ENCODE data around the gene NRIP2. TPM values are rescaled to one million over a fixed set of nuclear protein-coding genes. Genes with fewer than 3 reads are reported as not detected.

The NRIP2 gene
- total RNA-seq, 3 donors from 2014 or later (not counting 1 experiment from before 2014, with no cell fraction given) = not detected

DNA sequence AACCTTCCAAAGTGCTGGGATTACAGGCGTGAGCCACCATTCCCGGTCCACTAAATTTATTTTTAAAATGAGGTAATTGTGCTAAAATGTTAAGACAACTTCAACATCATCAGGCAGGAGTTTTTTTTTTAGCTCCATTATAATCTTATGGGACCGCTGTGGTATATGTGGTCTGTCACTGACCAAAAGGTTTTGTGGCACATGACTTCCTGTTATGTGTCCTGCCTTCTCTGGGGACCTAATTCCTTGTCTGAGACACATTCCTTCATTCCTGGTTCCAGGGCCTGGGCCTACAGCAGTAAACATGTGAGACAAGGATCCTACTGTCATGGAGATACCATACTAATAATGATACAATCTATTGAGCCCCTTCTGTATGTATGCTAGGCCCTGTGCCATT is 17.1 kb upstream of the NRIP2 start:
- intact Hi-C loops (cut with micrococcal nuclease) = no loop called here
- peaks cover 0 to 5% of the 10 kb centered on the region in 2 donors for H3K4me1 Mint-ChIP-seq
- TF ChIP-seq, protein P1, sequence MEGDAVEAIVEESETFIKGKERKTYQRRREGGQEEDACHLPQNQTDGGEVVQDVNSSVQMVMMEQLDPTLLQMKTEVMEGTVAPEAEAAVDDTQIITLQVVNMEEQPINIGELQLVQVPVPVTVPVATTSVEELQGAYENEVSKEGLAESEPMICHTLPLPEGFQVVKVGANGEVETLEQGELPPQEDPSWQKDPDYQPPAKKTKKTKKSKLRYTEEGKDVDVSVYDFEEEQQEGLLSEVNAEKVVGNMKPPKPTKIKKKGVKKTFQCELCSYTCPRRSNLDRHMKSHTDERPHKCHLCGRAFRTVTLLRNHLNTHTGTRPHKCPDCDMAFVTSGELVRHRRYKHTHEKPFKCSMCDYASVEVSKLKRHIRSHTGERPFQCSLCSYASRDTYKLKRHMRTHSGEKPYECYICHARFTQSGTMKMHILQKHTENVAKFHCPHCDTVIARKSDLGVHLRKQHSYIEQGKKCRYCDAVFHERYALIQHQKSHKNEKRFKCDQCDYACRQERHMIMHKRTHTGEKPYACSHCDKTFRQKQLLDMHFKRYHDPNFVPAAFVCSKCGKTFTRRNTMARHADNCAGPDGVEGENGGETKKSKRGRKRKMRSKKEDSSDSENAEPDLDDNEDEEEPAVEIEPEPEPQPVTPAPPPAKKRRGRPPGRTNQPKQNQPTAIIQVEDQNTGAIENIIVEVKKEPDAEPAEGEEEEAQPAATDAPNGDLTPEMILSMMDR (IDR thresholded peaks at IDR 0.05) = no peak
- Histone ChIP-seq H3K36me3 (ENCODE audit: control insufficient read depth, insufficient read depth, low read length) (no peaks in the 10 kb centered on the region), H3K4me3 (ENCODE audit: low read length) (no peak overlapping the region), H3K4me1 (ENCODE audit: control insufficient read depth, insufficient read depth, low read length) (peaks cover 3% of the 10 kb centered on the region), H3K27ac (ENCODE audit: low read length) (no peak overlapping the region), H3K27me3 (ENCODE audit: control insufficient read depth, insufficient read depth, low read length) (no peaks in the 10 kb centered on the region), H3K9me3 (ENCODE audit: control insufficient read depth, insufficient read depth, low read length) (no peaks in the 10 kb centered on the region)
- WGBS (ENCODE audit: insufficient coverage) = 60% methylated on average over 2 of the region's 3 CpGs
- no peaks in the 10 kb centered on the region for H3K36me3 Mint-ChIP-seq
- no peak overlapping the region for H3K4me3 Mint-ChIP-seq
- no peak for DNase-seq
- H3K9me3 Mint-ChIP-seq = no peaks in the 10 kb centered on the region
- no peak overlapping the region for H3K27ac Mint-ChIP-seq
- H3K27me3 Mint-ChIP-seq (ENCODE audit: low read depth in 2 of 2) = no peaks in the 10 kb centered on the region
- ATAC-seq = no peak

DNA sequence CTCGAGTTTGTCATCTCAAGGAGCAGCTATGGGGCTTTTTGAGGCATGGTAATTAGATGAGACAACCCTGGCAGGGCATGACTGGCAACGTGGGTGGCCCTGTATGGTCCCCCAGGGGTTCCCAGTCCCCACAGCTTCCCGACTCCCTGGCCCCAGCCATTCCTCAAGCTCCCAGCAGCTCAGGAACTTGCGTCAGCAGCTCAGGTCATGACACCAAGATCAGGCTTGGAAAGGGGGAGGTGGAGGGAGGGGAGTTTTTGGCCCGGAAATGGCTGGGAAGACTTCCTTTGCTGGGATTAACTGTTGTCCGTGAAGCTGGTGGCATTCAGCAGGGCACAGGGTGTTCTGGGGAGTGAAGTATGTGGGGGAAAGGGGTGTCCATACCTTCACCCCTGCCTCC is 10.4 kb upstream of the NRIP2 start:
- WGBS (ENCODE audit: insufficient coverage) = 87% methylated on average over 6 of the region's 6 CpGs
- no peaks in the 10 kb centered on the region for H3K9me3 Mint-ChIP-seq

DNA sequence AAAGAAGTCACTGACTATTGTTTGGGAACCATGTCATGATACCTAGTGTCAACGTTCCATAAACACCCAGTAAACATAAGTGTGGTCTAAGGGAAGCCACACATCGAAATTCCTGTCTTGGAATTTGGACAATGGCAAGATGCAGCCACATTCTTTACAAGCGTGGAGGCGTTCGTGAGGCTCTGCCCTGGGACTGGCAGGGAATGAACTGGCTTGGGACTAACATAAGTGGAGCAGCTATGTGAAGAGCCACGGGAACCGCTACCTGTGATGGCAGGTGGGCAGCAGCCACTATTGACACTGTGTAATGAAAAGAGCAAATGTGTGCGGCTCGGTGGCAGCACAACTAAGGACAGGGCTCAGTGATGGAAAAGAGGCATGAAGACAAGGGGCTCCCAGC is 10.0 kb upstream of the NRIP2 start:
- H3K4me3 Mint-ChIP-seq = no peak overlapping the region
- WGBS (ENCODE audit: insufficient coverage) = 96% methylated on average over 9 of the region's 9 CpGs
- intact Hi-C loops (cut with micrococcal nuclease) = no loop called here
- H3K27ac ChIP-seq (ENCODE audit: low read length) = no peak overlapping the region
- H3K36me3 ChIP-seq (ENCODE audit: control insufficient read depth, insufficient read depth, low read length) = peaks cover 6% of the 10 kb centered on the region
- H3K4me1 Mint-ChIP-seq = no peaks in the 10 kb centered on the region
- H3K27me3 ChIP-seq (ENCODE audit: control insufficient read depth, insufficient read depth, low read length) = no peaks in the 10 kb centered on the region
- TF ChIP-seq, protein P1 (IDR thresholded peaks at IDR 0.05) = no peak
- H3K9me3 Mint-ChIP-seq = no peaks in the 10 kb centered on the region
- ATAC-seq (no peak), DNase-seq (no peak)
- peaks cover 1% of the 10 kb centered on the region for H3K36me3 Mint-ChIP-seq
- H3K4me1 ChIP-seq (ENCODE audit: control insufficient read depth, insufficient read depth, low read length) = no peaks in the 10 kb centered on the region
- H3K9me3 ChIP-seq (ENCODE audit: control insufficient read depth, insufficient read depth, low read length) = no peaks in the 10 kb centered on the region
- no peak overlapping the region for H3K27ac Mint-ChIP-seq
- H3K4me3 ChIP-seq (ENCODE audit: low read length) = no peak overlapping the region
- H3K27me3 Mint-ChIP-seq (ENCODE audit: low read depth in 2 of 2) = no peaks in the 10 kb centered on the region

More for the DNA sequence above, 10.4 kb upstream of the NRIP2 start:
- DNase-seq (no peak), ATAC-seq (no peak)
- H3K4me1 ChIP-seq (ENCODE audit: control insufficient read depth, insufficient read depth, low read length) = no peaks in the 10 kb centered on the region
- Mint-ChIP-seq H3K4me3 (no peak overlapping the region), H3K27me3 (ENCODE audit: low read depth in 2 of 2) (no peaks in the 10 kb centered on the region), H3K36me3 (no peaks in the 10 kb centered on the region), H3K27ac (no peak overlapping the region), H3K4me1 (no peaks in the 10 kb centered on the region)
- TF ChIP-seq, protein P1 (IDR thresholded peaks at IDR 0.05) = no peak
- intact Hi-C loops (cut with micrococcal nuclease) = no loop called here
- no peaks in the 10 kb centered on the region for H3K27me3 ChIP-seq (ENCODE audit: control insufficient read depth, insufficient read depth, low read length)
- no peak overlapping the region for H3K27ac ChIP-seq (ENCODE audit: low read length)
- H3K4me3 ChIP-seq (ENCODE audit: low read length) = no peak overlapping the region
- H3K9me3 ChIP-seq (ENCODE audit: control insufficient read depth, insufficient read depth, low read length) = no peaks in the 10 kb centered on the region
- peaks cover 6% of the 10 kb centered on the region for H3K36me3 ChIP-seq (ENCODE audit: control insufficient read depth, insufficient read depth, low read length)

DNA sequence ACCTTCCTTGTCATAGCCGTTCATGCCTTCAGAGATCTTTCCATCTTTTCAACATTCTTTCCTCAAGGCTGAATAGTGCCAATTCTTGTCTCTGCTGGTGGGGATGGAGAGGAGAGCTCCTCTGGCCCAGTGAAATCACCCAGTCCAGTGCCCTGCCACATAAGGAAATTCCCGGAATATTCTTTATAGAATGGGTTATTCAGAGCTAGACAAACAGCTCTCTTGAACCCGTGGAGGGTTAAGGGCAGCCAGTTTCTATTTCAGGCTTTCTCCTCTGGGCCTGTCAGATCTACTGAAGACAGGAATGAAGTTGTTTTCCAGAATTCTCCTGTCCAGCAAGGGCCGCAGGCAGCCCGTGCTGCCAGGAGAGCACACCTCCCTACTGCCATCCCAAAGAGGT is 8.1 kb upstream of the NRIP2 start:
- TF ChIP-seq, protein P1 (IDR thresholded peaks at IDR 0.05) = no peak
- Histone ChIP-seq H3K36me3 (ENCODE audit: control insufficient read depth, insufficient read depth, low read length) (peaks cover 12% of the 10 kb centered on the region), H3K9me3 (ENCODE audit: control insufficient read depth, insufficient read depth, low read length) (no peaks in the 10 kb centered on the region), H3K27ac (ENCODE audit: low read length) (no peak overlapping the region), H3K4me1 (ENCODE audit: control insufficient read depth, insufficient read depth, low read length) (no peaks in the 10 kb centered on the region), H3K27me3 (ENCODE audit: control insufficient read depth, insufficient read depth, low read length) (no peaks in the 10 kb centered on the region), H3K4me3 (ENCODE audit: low read length) (no peak overlapping the region)
- ATAC-seq (no peak), DNase-seq (no peak)
- intact Hi-C loops (cut with micrococcal nuclease) = no loop called here
- Mint-ChIP-seq H3K36me3 (peaks cover 8% of the 10 kb centered on the region), H3K27ac (no peak overlapping the region), H3K4me3 (no peak overlapping the region), H3K9me3 (no peaks in the 10 kb centered on the region), H3K4me1 (no peaks in the 10 kb centered on the region), H3K27me3 (ENCODE audit: low read depth in 2 of 2) (no peaks in the 10 kb centered on the region)
- 92% methylated on average over 5 of the region's 5 CpGs for WGBS (ENCODE audit: insufficient coverage)

All from natural killer cell (primary cell).